HCT116 (cell line): ENCODE data around the gene PGPEP1. TPM values are rescaled to one million over a fixed set of nuclear protein-coding genes. Genes with fewer than 3 reads are reported as not detected.

Experiments used
- ATAC-seq: fragments of 200-7000 bp; cut with Tn5 transposase; 2 replicates; pipeline ENCODE4 v1.9.1; 2020; ENCODE audit warnings: mild to moderate bottlenecking, moderate library complexity
- BruUV-seq: library from RNA; stranded (reverse); fragments of 400-500 nt; replicated peaks from 2 replicates; lab custom pipeline; 2021; lab: Mats Ljungman, UMichigan
- CTCF ChIA-PET: fragments of 300-600 bp; sonication (Branson Sonifier 250); formaldehyde crosslinking; loops from one replicate; lab custom pipeline; 2021; ENCODE audit warnings: antibody characterized with exemption; lab: Charles Lee
- POLR2A ChIA-PET: fragments of 300-600, 350-600 bp; sonication (Branson Sonifier 250); formaldehyde crosslinking; loops from one replicate; lab custom pipeline; 2021; ENCODE audit warnings: antibody characterized with exemption; lab: Charles Lee
- RAD21 ChIA-PET, 2 experiments: fragments of 300-600 bp; sonication (Branson Sonifier 250); formaldehyde crosslinking; loops; one replicate each; lab custom pipeline; 2023; ENCODE audit warnings: low total read pairs in 2 of 2; ENCODE audit not compliant: uncharacterized antibody in 2 of 2, unreplicated experiment in 2 of 2, low non-redundant PET in 1 of 2; lab: Charles Lee
- DNase-seq: peaks from one replicate; pipeline ENCODE4 v3.0.0-alpha.2; 2010; ENCODE audit warnings: low read depth, low spot score
- H2AFZ ChIP-seq: fragments of 200-600 bp; shearing (Covaris generic), sonication (generic); 2 replicates; pipeline ENCODE4 v1.6.1; 2017; ENCODE audit warnings: low read depth, mixed run types, mixed read lengths, antibody characterized with exemption, low read length; ENCODE audit not compliant: poor library complexity, severe bottlenecking
- H3K27ac ChIP-seq: 2 replicates; pipeline ENCODE4 v1.5.1; 2012; ENCODE audit warnings: low read depth, low read length
- H3K27me3 ChIP-seq: fragments of 200-600 bp; sonication (generic); 2 replicates; pipeline ENCODE4 v1.6.1; 2016; ENCODE audit warnings: mixed run types, low read length, mixed read lengths; ENCODE audit not compliant: insufficient read depth
- H3K36me3 ChIP-seq, 2 experiments: fragments of 200-500 bp in 1 of 2; fragments of 200-600 bp in 1 of 2; sonication (Bioruptor generic) in 1 of 2; sonication (generic) in 1 of 2; 2 replicates each; pipeline versions ENCODE4 v1.5.1 to v1.6.1; 2014 to 2016; ENCODE audit warnings: low read length in 2 of 2, inconsistent platforms in 1 of 2, mixed read lengths in 1 of 2, mixed run types in 1 of 2; ENCODE audit not compliant: insufficient read depth in 2 of 2, control insufficient read depth in 1 of 2
- H3K4me1 ChIP-seq, 2 experiments: fragments of 200-600 bp in 1 of 2; sonication (generic) in 1 of 2; 2 replicates each; pipeline versions ENCODE4 v1.5.1 to v1.6.1; 2012 to 2017; ENCODE audit warnings: low read length in 2 of 2, inconsistent platforms in 1 of 2, mild to moderate bottlenecking in 1 of 2, mixed read lengths in 1 of 2, mixed run types in 1 of 2, moderate library complexity in 1 of 2; ENCODE audit not compliant: insufficient read depth in 2 of 2, control insufficient read depth in 1 of 2
- H3K4me2 ChIP-seq: fragments of 200-600 bp; sonication (generic); 2 replicates; pipeline ENCODE4 v1.6.1; 2017; ENCODE audit warnings: mixed run types, low read length, mixed read lengths
- H3K4me3 ChIP-seq, 2 experiments: fragments of 200-600 bp in 1 of 2; sonication (generic) in 1 of 2; replicated peaks in 1 of 2; 2 replicates each; pipeline ENCODE4 v1.5.1; 2011 to 2016; ENCODE audit warnings: low read length in 2 of 2, control low read depth in 1 of 2, low read depth in 1 of 2, mild to moderate bottlenecking in 1 of 2, mixed read lengths in 1 of 2, mixed run types in 1 of 2
- H3K79me2 ChIP-seq: fragments of 200-600 bp; sonication (generic); 2 replicates; pipeline ENCODE4 v1.6.1; 2017; ENCODE audit warnings: mild to moderate bottlenecking, mixed run types, low read length, moderate library complexity, mixed read lengths; ENCODE audit not compliant: insufficient read depth
- H3K9ac ChIP-seq: fragments of 200-600 bp; sonication (generic); 2 replicates; pipeline ENCODE4 v1.6.1; 2016; ENCODE audit warnings: low read length, mixed read lengths
- H3K9me2 ChIP-seq: fragments of 200-600 bp; sonication (generic), shearing (Covaris generic); 2 replicates; pipeline ENCODE4 v1.6.1; 2017; ENCODE audit warnings: mixed run types, mild to moderate bottlenecking, moderate library complexity; ENCODE audit not compliant: insufficient read depth
- H3K9me3 ChIP-seq, 2 experiments: fragments of 200-500 bp in 1 of 2; fragments of 200-600 bp in 1 of 2; sonication (Bioruptor generic) in 1 of 2; sonication (generic) in 1 of 2; 2 replicates each; pipeline ENCODE4 v1.6.1; 2014 to 2017; ENCODE audit warnings: low read length in 2 of 2, mixed read lengths in 2 of 2, inconsistent platforms in 1 of 2, low read depth in 1 of 2, mild to moderate bottlenecking in 1 of 2, mixed run types in 1 of 2, moderate library complexity in 1 of 2; ENCODE audit not compliant: control insufficient read depth in 1 of 2, insufficient read depth in 1 of 2
- H4K20me1 ChIP-seq: fragments of 200-600 bp; sonication (generic), shearing (Covaris generic); 2 replicates; pipeline ENCODE4 v1.6.1; 2017; ENCODE audit warnings: mixed run types, mild to moderate bottlenecking, moderate library complexity; ENCODE audit not compliant: insufficient read depth
- ATF3 ChIP-seq: IDR thresholded peaks from 2 replicates; pipeline ENCODE4 v1.6.1; 2012
- CTCF ChIP-seq, 3 experiments: fragments of 200-600 bp in 1 of 3; sonication (generic) in 1 of 3; IDR thresholded peaks in 2 of 3; conservative IDR thresholded peaks in 1 of 3; 2 replicates each; pipeline ENCODE4 v1.5.1; 2012 to 2017; ENCODE audit warnings: low read depth in 2 of 3, low read length in 2 of 3, antibody characterized with exemption in 1 of 3, borderline replicate concordance in 1 of 3, control low read depth in 1 of 3, mild to moderate bottlenecking in 1 of 3, mixed read lengths in 1 of 3, mixed run types in 1 of 3, moderate library complexity in 1 of 3; ENCODE audit not compliant: insufficient read depth in 1 of 3
- ELF1 ChIP-seq: IDR thresholded peaks from 2 replicates; pipeline ENCODE4 v1.6.1; 2012; ENCODE audit warnings: low read depth, borderline replicate concordance
- FOSL1 ChIP-seq: IDR thresholded peaks from 2 replicates; pipeline ENCODE4 v1.6.1; 2012; ENCODE audit warnings: low read depth
- POLR2A ChIP-seq: IDR thresholded peaks from 2 replicates; pipeline ENCODE4 v1.7.0; 2011; ENCODE audit warnings: borderline replicate concordance; ENCODE audit not compliant: insufficient read depth, insufficient read length; ENCODE audit errors: extremely low read depth
- POLR2AphosphoS5 ChIP-seq: IDR thresholded peaks from 2 replicates; pipeline ENCODE4 v1.6.1; 2011; ENCODE audit warnings: mild to moderate bottlenecking, low read depth, low read length, moderate library complexity
- RAD21 ChIP-seq: IDR thresholded peaks from 2 replicates; pipeline ENCODE4 v1.6.1; 2012; ENCODE audit warnings: low read depth, mild to moderate bottlenecking
- REST ChIP-seq: IDR thresholded peaks from 2 replicates; pipeline ENCODE4 v1.6.1; 2012; ENCODE audit warnings: low read depth
- intact Hi-C: fragments of 100-400 bp; cut with micrococcal nuclease; formaldehyde crosslinking; loops from 2 replicates; pipeline ENCODE4 v1.10.0; 2022
- total RNA-seq: library from RNA; stranded (reverse); gene quantifications from one replicate; pipeline ENCODE4 v1.2.1, GENCODE V29; 2021; ENCODE audit not compliant: unreplicated experiment

PGPEP1 gene
- total RNA-seq, 1 experiment from 2014 or later = 30.9 TPM

GRCh38 chr19:18342090-18342632 is 1.8 kb downstream of the PGPEP1 start:
- H3K9me2 ChIP-seq = no peaks in the 10 kb centered on the region
- POLR2A ChIA-PET = interaction anchor here (1.1 kb wide), 1 partner anchor 18 kb away, joined by 3 read pairs; no protein-coding TSS in a partner anchor
- DNase-seq (no peak), ATAC-seq (no peak)
- TF ChIP-seq FOSL1 = no peak
- TF ChIP-seq REST = no peak
- no peak for TF ChIP-seq ATF3
- no peak for TF ChIP-seq CTCF (IDR thresholded peaks at IDR 0.05 in 2 of 3, conservative IDR thresholded peaks at IDR 0.05 in 1 of 3; ENCODE audit: borderline replicate concordance in 1 of 3, insufficient read depth in 1 of 3, low read depth in 2 of 3, low read length in 2 of 3)
- TF ChIP-seq POLR2AphosphoS5 = no peak
- TF ChIP-seq ELF1 = no peak
- TF ChIP-seq RAD21 = no peak
- TF ChIP-seq POLR2A = no peak
- no peak overlapping the region for H3K9ac ChIP-seq
- no peak overlapping the region for H2AFZ ChIP-seq
- H3K27me3 ChIP-seq = no peaks in the 10 kb centered on the region
- no peak overlapping the region for H3K27ac ChIP-seq
- peaks cover 35 to 69% of the 10 kb centered on the region in 2 experiments for H3K4me1 ChIP-seq
- no peaks in the 10 kb centered on the region for H3K79me2 ChIP-seq
- no TSS peak for BruUV-seq
- H3K4me2 ChIP-seq = peak overlapping the region; percentile 97; the same call in 1 of the 2 replicates
- CTCF ChIA-PET = interaction anchor here (1.2 to 2.2 kb wide), 2 partner anchors 13 to 63 kb away, joined by 3 to 7 read pairs; no protein-coding TSS in a partner anchor
- no peaks in the 10 kb centered on the region; a peak in 2 of 4 replicates for H3K36me3 ChIP-seq
- intact Hi-C loops = loop anchor here (5.0 kb wide), 1 partner anchor 65 kb away; no protein-coding TSS in a partner anchor
- H3K4me3 ChIP-seq = no peak overlapping the region
- H4K20me1 ChIP-seq = no peaks in the 10 kb centered on the region
- no peaks in the 10 kb centered on the region for H3K9me3 ChIP-seq
- RAD21 ChIA-PET = no interaction called here
